HG03575 (cell line): Measurements from ENCODE around the gene PSME3.

Experiments used
- ATAC-seq: cut with Tn5 transposase; IDR thresholded peaks from one replicate; pipeline ENCODE4 v1.9.1; 2021; ENCODE audit not compliant: unreplicated experiment, insufficient number of reproducible peaks, low FRiP score; ENCODE audit errors: extremely low read depth

The PSME3 gene

DNA sequence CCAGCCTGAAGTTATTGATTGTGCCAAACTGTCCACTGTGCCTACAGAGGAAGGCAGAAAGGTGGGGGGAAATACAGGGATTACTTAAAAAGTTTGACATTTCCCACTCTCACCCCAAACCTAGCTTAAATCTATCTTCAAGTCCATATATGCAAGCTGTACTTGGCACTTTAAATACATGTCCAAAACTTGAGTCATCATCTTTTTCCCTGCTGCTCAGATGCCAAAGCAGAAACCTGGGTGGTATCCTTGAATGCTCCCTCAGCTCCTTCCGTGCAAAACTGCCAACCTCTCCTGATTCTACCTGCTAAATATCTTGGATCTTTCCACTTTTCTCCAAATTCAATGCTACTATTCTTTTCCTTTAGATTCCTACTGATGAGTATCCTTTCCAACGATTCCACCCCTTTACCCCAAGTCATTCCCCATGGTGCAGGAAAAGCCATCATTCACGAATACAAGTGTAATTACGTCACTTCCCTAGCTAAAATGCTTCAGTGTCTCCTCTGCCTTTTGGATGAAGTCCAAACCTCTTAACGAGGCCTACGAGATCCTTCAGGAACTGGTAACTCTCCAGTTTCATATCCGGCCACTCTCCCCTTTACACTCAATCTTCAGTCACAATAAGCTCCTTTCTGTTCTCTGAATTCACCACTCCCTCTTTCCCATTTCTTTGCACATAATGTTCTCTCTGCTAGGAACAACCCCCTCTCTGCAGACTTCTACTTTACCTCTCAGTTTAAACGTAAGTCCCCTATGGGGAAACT is 18.4 kb upstream of the PSME3 start:
- ATAC-seq = no peak

DNA sequence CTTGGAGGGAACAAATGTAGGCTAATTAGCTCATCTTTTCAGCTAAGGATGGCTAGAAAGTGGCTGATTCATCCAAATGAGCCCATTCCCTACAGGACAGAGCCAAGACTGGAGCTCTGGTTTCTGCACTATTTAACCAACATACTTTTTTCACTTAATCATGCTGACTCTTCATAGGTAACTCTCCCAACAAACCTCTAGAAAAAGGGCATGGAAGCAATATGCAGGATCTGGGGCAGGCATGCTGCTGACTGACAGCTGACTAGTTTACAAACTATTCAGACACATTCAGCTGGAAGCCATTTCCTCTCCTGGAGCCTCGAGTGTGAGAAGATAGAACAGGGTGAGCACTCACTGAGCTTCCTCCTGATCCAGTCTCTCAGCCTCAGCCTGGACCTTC is 15.3 kb upstream of the PSME3 start:
- no peak for ATAC-seq

DNA sequence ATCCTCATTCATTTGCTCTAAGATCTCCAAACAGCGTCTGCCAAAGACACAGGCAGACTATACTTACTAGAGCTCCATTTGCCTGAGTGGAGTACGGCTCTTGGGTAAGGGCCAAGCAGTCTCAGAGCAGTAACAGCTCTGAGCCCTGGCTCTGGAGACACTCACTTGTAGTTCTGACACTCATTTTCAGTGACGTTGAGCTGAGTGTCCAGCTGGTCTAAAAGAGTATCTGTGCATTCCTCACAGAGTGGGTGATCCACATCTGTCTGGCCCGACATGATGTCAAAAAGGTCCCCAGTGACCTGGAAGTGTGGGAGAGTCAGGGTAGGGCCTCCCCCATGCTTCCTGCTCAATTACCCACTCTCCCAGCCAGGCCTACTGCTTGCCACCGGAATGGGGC is 14.8 kb upstream of the PSME3 start:
- ATAC-seq = no peak

DNA sequence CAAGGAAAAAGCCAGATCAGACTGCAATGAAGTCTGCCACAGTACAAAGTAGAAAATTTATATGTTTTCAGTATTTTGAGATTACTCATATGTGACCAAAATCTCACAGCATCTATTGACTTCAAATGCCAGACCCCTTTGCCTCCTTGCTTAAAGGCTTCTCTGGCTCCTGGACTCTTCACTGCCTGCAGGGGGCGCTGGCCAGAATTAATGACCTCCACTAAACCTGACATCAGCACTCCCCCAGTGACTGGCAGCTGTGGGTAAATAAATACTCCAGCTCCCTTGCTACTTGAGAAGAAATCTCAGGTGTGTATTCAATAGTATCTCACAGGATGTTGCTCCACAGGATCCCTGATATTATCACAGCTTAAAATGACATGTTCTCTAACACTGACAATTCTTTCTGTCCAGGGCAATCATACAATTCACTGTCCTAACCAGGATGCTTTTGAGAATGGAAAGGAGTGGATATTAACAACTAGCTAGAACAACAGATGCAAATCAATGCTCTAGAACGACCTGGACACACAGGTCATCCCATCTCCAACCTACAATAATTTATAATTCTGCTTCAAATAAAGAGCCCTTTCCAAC is 13.2 kb upstream of the PSME3 start:
- no peak for ATAC-seq

DNA sequence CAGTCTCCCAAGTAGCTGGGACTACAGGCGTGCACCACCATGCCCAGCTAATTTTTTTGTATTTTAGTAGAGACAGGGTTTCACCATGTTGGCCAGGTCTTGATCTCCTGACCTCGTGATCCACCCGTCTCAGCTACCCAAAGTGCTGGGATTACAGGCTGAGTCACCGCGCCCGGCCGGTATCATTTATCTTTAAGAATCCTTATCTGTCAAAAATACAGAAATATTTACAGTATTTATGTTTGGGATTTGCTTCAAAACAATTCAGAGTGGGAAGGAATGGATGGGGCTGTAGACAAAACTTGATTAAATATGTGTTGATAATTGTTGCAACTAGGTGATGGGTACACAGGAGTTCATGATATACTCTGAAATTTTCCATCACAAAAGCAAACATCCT is 12.0 kb upstream of the PSME3 start:
- no peak for ATAC-seq

DNA sequence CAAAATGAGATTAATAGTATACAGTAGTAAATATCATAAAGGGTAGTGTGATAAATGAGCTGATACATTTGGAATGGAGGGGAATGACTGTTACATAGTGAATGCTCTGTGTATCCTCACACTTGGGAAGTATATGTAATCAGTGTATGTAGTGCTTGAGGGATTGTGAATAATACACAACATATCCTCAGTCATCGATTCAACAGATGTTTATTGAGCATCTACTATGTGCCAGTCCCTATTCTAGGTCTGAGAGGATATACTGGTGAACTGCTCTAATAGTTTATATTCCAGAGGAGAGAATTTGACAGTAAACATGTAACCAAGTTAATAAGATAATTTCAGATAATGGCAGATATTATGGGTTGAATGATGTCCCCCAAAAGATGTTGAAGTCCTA is 5.7 kb upstream of the PSME3 start:
- ATAC-seq = no peak

DNA sequence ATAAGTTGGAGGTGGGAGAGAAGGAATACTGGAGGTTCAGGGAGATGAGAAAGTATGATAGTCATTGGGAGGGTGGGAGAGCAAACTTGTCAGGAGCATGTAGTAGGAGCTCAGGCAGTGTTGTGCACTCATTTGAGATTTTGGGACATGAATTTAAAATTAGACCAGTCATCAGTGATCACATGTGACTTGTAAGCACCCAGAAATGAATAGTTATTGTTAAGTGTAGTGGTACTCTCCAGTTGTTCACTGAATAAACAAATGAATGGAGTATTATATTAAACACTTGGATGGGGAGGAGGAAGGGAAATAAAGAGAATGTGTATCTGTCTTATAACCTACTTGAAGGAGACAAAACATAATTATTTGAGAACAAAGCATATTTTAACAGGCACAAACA is 2.2 kb upstream of the PSME3 start:
- no peak for ATAC-seq

DNA sequence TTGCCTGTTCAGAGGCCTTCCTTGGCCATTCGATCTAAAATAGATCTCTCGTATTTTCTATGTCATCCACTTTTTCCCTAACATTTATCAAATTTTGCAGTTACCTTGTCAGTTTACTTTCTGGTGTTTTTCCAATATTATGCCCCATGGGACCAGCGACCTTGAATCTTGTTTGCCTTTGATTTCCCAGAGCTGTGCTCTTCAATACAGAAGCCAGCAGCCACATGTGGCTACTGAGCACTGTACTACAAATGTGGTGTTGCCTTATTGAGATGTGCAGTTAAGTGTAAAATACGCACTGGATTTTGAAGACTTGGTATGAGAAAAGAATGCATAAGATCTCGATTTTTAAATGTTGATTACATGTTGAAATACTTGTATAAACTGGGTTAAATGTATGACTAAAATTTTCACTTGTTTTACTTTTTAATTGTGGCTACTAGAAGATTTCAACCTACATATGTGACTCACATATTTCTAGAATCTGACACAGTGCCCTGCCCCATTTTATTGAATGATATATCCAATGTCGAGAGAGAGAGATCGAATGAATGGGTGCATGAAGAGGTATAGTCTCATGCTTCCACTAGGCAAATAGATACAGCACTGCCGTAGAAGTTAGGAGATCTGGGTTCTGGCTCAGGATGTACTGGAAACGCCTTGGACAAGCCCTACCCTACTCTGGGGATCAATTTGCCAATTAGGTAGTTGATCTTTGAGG is 824 bp upstream of the PSME3 start:
- ATAC-seq = no peak

DNA sequence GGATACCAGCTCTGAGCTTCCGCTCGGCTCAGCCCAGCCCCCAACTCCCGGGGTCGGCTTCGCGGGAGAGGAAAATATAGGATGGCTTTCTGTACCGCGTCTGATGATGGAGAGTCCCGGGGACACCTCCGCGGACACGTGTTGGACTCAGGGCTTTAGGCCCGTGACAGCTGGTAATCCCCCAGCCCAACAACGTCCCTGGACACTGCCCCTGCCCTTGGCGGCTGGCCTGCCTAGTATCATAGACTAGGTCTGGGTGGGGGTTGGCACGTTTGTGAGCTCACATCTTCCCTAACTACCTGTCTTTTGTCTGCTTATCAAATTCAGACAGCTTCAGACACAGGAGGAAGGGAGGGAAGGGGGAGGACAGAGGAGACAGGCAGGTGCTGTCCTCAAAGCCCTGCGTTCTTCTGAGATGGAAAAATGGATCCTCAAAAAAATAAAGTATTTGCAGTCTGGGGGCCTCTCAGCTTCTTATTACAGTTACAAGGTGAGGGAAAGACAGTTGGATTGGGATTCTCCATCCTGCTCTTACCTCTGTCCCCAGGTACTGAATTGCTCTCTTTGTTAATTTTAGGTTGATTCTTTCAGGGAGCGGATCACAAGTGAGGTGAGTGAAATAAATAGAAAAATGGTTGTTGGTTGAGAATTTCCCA is 698 bp downstream of the PSME3 start:
- no peak for ATAC-seq

DNA sequence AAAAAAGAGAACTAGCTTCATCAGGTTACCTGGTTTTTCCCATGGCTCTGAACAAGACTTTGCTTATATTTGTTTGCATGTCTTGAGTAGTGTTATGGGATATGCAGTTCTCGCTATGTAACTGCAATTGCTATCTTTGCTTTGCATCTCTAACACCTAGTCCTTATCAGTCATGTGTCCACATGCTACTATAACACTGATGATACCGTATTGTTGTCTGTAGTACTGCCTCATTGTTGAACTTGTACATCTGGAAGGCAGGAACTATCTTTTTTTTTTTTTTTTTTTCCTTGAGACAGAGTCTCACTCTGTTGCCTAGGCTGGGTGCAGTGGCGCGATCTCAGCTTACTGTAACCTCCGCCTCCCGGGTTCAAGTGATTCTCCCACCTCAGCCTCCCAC is 2.5 kb downstream of the PSME3 start:
- ATAC-seq = no peak

DNA sequence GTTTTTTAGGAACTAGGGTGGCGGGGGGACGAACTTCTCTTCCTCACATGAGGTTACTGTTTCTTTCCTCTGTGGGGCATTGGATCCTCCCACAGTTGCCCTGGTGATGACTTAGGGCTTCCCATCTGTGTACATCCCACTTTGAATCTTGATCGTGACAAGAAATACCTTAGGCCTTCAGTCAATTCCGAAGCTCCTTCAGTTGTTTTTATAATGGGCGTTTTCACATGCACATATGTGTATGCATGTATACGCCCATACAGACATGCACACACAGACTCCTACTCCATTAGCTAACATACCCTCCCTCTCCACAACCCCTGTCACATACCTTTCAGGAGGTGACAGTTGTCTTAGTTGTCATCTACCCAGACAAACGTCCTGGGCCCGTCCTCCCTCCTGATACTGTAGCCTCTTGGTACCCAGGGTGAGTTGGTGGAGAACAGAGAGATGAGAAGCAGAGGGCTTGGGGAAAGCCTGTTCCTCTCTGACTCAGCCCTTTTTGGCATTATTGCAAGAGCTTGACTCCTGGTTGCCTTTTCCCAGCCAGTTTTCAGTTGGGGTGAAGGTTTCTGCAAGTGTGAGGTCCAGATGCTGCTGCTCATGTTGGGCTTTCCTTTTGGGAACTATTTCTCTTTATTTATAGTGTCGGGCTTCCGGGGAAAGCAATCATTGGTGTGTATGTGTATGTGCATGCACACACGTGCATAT is 8.9 kb downstream of the PSME3 start:
- ATAC-seq = no peak

DNA sequence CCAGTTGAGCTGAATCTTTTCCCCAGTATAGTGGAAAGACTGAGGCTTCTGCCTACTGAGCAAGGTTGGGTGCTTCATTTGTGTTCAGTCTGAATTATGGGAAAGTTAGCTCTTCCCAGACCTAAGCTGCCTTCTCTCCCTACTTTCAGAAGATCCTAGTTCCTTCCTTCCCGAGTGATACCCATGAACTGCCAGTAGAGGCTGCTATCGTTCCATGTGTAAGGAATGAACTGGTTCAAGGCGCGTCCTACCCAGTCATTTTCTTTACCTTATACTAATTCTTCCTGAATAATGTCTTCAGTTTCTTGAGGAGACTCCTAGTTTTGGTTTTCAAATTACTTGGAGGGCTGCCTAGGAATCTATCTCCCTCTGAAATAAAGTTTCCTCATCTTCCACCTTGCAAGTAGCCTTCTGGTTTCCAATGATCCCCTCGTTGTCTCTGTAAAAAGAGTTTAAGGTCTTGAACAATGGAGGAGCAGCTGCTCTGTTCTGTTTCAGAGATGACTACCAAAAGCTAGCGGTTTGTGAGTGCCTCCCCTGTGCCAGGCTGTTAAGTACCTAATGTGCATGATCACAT is 10.2 kb downstream of the PSME3 start:
- ATAC-seq = no peak

DNA sequence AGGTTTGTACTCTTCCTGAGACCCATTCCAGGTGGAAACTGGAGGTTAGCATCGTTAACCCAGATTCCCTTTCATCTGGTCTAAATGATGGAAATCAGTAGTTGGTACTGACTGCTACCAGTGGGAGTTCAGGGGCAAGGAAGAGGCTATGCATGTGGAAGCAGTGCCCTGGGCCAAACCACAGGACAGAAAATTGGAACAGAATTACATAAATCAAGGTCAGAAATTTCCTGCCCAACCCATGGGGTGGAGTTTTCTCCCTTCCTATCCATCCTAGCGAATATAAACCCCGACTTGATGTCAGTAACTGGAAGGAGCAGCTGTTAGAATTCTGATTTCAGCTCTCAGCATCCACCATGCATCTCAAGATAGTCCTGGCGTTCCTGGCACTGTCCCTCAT is 11.1 kb downstream of the PSME3 start, which contains the start of gene AOC2:
TSS of gene AOC2 (plus strand) at position 310 of the 400 bp plus-strand sequence. CDS start at position 357, 47 bp downstream.
- ATAC-seq = no peak

DNA sequence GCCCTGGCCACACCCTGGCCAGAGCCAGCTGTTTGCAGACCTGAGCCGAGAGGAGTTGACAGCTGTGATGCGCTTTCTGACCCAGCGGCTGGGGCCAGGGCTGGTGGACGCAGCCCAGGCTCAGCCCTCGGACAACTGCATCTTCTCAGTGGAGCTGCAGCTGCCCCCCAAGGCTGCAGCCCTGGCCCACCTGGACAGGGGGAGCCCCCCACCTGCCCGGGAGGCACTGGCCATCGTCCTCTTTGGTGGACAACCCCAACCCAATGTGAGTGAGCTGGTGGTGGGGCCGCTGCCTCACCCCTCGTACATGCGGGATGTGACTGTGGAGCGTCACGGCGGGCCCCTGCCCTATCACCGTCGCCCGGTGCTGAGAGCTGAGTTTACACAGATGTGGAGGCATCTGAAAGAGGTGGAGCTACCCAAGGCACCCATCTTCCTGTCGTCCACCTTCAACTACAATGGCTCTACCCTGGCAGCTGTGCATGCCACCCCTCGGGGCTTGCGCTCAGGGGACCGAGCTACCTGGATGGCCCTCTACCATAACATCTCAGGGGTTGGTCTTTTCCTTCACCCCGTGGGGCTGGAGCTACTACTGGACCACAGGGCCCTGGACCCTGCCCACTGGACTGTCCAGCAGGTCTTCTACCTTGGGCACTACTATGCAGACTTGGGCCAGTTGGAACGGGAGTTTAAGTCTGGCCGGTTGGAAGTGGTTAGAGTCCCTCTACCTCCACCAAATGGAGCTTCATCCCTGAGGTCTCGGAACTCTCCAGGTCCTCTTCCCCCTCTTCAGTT is 11.8 kb downstream of the PSME3 start:
- ATAC-seq = no peak

DNA sequence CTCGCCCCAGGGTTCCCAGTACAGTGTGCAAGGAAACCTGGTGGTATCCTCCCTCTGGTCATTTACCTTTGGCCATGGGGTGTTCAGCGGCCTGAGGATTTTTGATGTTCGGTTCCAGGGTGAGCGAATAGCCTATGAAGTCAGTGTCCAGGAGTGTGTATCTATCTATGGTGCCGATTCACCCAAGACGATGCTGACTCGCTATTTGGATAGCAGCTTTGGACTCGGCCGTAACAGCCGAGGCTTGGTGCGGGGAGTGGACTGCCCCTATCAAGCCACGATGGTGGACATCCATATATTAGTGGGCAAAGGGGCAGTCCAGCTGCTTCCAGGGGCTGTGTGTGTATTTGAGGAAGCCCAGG is 12.3 kb downstream of the PSME3 start:
- no peak for ATAC-seq

DNA sequence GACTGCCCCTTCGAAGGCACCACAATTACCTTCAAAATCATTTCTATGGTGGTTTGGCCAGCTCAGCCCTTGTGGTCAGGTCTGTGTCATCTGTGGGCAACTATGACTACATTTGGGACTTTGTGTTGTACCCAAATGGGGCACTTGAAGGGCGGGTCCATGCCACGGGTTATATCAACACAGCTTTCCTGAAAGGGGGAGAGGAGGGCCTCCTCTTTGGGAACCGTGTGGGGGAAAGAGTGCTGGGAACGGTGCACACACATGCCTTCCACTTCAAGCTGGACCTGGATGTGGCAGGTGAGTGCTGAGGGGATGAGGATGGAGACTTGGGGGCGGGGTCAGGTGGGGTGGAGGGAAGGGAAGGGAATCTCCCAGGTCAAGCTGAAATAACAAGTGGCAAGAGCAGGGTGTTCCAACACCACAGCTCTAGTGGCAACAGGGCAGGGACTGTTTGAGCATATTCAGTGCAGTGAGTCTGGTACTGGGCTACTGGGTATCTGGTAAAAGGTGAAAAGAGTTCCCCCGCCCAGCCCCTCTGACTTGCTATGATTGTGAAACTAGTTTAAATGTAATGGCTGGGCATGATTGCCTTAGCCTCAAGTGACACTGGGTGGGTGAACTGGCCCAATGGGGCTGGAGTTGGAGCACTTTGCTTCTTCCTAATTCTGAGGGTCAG is 12.9 kb downstream of the PSME3 start:
- no peak for ATAC-seq

DNA sequence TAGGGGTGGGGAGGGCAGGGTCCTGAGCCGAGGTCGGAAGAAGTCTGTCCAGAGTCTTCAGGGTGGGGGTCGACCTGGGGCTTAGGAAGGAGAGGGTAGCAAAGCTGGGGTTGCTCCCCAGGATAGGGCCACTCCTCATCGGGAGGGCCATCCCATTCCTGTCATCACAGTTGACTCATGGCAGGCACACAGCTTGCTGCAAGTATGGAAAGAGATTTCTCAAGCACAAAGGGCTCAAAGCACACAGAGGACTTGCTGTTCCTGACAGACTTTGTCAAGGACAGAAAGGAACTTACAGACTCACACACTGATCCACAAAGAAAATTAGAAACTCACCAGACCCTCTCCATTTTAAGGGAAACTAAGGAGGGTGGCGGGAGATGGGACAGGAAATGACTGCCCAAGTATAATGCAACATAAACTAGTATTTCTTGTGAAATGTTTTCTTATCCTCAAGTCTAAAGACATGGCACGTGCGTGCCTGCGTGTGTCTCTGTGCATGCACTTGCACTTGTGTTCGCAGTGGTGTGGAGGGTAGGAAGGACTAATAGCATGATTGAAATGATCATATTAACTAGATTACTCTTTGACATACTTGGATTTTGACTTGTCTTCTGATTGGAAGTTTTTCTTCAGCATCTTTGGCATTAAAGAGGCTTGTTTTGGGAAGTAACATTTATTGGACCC is 13.5 kb downstream of the PSME3 start:
- no peak for ATAC-seq
